Measurements from ENCODE around the gene IL1RL1.

DNA sequence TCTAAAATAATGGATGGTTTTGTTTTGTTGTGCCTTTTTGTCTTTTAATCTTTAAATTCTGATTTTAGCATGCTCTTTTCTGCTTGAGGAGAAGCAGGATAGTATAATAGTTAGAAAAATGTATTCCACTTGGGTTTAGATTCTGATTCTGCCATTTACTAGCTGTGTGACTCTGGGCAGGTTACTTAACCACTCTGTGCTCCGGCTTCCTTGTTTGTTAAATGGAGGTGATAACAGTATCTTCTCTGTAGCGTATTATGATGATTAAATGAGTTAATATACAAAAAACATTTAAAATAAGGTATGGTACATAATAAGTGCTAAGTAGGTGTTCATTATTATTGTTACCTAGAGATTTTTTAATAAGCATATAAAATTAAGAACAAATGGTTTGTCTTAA lies 84.6 kb downstream of the IL1RL1 start:
- no peak for TF ChIP-seq POLR2A (IDR thresholded peaks at IDR 0.05)
- TF ChIP-seq, protein P1, sequence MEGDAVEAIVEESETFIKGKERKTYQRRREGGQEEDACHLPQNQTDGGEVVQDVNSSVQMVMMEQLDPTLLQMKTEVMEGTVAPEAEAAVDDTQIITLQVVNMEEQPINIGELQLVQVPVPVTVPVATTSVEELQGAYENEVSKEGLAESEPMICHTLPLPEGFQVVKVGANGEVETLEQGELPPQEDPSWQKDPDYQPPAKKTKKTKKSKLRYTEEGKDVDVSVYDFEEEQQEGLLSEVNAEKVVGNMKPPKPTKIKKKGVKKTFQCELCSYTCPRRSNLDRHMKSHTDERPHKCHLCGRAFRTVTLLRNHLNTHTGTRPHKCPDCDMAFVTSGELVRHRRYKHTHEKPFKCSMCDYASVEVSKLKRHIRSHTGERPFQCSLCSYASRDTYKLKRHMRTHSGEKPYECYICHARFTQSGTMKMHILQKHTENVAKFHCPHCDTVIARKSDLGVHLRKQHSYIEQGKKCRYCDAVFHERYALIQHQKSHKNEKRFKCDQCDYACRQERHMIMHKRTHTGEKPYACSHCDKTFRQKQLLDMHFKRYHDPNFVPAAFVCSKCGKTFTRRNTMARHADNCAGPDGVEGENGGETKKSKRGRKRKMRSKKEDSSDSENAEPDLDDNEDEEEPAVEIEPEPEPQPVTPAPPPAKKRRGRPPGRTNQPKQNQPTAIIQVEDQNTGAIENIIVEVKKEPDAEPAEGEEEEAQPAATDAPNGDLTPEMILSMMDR (IDR thresholded peaks at IDR 0.05), result no peak

Measured in esophagus squamous epithelium (tissue), 4 donors.